GM12892 (cell line): Measurements from ENCODE around the gene LONRF3.

Source experiments
- POLR2A ChIP-seq: IDR thresholded peaks from 2 replicates; pipeline ENCODE4 v1.6.1; 2011; ENCODE audit warnings: low read depth, low read length, control low read depth
- POLR2AphosphoS5 ChIP-seq: IDR thresholded peaks from 2 replicates; pipeline ENCODE4 v1.6.1; 2011; ENCODE audit warnings: low read depth, low read length, control low read depth
- TAF1 ChIP-seq: IDR thresholded peaks from 2 replicates; pipeline ENCODE4 v1.6.1; 2011; ENCODE audit warnings: low read depth, mild to moderate bottlenecking, control low read depth, low read length, borderline replicate concordance

GRCh38 chrX:118988911-118989310 lies 14.5 kb downstream of the LONRF3 start:
- TF ChIP-seq POLR2A, result no peak
- TF ChIP-seq POLR2AphosphoS5, result no peak
- no peak for TF ChIP-seq TAF1
